Loucy (cell line): ENCODE results near the gene EPHB3.

ENCODE experiments used
- CTCF ChIP-seq: fragments of 200-600 bp; sonication (generic); conservative IDR thresholded peaks from 2 replicates; pipeline ENCODE4 v1.5.1; 2014; ENCODE audit warnings: mild to moderate bottlenecking, antibody characterized with exemption, low read length
- EZH2phosphoT487 ChIP-seq: fragments of 200-600 bp; IDR thresholded peaks from 2 replicates; pipeline ENCODE4 v1.6.1; 2018; ENCODE audit warnings: antibody characterized with exemption, mild to moderate bottlenecking, moderate library complexity, borderline replicate concordance

GRCh38 chr3:184542577-184542976 lies 19.0 kb upstream of the EPHB3 start:
- no peak for TF ChIP-seq CTCF
- TF ChIP-seq EZH2phosphoT487: no peak
